ENCODE measurements around the gene DACT2. TPM values are rescaled to one million over a fixed set of nuclear protein-coding genes. Genes with fewer than 3 reads are reported as not detected.
"Not testable (repeated sequence)": the region's sequence is repeated elsewhere in the genome, so short reads cannot be mapped to it uniquely, and the experiment has no call there.

Gene DACT2
- polyA plus RNA-seq, 3 donors: 25.0 to 29.2 (median 28.7) TPM

DNA sequence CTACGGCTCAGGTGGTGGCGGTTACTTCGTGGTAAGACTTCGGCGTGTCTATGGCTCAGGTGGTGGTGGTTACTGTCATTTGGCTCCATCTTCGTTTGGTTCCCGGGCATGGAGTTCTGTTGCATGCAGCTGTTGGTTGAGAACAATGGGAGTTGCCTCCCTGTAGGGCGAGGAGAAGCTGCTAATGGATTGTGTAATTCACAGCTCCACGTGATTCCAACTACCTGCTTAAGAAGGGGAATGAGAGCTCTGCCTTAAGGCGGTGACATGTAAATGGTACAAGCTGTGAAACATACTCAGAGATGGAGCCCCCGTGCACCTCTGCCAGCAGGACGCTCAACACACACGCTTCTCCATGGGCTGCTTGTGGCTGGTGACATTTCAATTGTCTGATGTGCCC lies 12.4 kb upstream of the DACT2 start:
- DNase-seq: no peak

DNA sequence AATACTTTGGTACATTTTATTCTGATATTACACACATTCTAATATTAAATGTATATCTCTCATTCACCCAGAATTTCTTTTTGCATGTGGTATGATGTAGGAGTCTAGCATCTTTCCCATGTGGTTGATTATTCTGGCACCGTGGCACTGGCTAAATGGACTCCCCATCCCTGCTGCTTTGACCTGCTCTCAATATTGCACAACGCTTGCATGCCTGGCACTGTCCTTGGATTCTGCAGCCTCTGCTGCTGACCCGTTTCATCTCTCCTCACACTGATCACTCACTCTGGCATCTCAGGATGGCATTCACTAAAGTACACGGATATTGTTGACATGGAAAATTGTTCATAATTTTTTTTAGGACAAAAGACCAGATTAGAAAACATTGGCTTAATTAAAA lies 11.5 kb upstream of the DACT2 start:
- DNase-seq: no peak

DNA sequence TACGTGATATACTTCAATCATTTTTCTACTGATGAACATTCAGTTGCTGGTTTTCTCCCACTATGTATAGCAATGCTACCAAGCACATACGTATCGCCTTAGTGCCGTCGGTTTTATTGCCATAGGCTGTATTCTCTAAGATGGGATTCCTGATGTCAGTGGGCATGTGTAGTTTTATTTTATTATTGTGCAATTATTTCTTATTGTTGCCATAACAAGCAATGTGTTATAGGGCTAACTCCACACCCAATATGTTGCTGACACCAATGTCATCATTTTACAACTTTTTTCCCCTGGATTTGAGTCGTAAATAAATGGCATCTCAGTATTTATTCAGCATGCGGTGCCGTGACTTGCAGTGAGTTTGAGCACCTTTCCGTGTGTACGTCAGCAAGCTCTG lies 10.8 kb upstream of the DACT2 start:
- no peak for DNase-seq

DNA sequence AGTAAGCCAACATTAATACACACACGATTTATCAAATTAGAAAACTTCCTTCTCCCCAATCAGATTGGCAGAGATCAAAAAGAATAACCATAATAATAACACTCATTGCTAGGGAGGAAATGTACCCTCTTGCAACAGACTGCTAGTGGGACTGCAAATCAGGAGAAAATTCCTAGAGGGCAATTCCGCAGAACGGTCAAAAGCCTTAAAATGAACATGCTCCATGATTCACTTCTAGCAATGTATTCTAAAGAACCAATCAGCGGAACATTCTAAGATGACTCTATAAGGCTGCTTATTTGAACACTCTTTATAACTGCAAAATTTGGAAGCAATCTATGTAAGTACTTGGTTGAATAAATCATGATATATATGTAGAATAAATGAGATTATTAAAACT lies 8.5 kb upstream of the DACT2 start:
- DNase-seq: no peak

DNA sequence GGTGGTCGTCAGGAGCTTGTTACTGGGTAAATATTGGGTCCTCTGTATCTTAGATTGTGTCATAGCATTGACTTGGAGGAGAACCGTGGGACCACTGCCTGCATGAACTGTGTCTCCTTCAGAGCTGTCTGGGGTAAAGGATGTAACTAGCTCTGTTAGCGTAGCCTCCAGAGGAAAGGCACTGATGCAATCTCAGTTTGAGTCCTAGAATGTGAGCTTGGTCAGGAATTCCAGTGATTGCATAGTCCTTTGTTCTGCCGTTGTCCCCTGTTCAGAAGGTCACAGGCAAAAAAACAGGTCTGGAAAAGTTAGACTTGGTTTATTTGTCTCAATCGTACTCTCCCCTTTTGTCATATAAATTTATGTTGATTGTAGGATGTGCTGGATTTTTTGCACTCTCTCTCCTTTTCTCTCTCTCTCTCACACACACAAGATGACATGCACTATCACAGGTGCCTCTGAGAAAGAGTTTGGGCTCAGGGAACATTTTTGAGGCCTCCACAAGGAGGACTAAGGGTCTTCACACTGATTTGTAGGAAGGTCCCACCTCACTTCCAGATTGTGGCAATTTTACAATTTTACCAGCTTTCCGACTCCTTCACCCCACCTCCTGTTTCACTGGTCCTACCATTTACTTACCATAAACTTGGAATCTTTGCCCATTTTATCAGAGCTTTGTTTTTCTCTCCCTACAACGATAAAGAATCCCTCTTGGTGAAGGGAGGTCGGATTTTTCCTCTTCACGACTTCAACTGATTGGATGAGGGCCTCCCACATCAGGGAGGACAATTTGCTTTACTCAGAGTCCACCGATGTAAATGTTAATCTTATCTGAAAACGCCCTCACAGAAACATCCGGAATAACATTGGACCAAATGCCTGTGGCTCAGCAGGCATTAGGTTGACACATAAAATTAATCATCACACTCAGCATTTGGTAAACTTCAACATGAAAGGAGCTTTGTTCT lies 7.0 kb upstream of the DACT2 start:
- no peak for DNase-seq

DNA sequence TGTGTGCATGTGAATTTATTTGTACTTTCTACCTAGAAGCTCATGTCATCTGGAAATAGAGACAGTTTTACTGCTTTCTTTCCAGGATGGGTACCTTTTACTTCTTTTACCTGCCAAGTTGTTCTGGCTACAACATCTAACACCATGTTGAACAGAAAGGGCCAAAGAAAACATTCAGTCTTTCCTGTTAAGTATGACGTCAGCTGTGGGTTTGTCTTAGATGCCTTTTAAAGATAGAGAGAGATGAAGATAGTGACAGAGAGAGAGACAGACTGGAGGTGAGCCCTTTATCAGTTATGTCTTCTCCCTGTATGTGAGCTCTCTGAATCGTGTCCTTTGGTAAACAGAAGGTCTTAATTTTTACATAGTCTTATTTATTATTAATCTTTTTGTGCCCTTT lies 3.4 kb upstream of the DACT2 start:
- no peak for DNase-seq

DNA sequence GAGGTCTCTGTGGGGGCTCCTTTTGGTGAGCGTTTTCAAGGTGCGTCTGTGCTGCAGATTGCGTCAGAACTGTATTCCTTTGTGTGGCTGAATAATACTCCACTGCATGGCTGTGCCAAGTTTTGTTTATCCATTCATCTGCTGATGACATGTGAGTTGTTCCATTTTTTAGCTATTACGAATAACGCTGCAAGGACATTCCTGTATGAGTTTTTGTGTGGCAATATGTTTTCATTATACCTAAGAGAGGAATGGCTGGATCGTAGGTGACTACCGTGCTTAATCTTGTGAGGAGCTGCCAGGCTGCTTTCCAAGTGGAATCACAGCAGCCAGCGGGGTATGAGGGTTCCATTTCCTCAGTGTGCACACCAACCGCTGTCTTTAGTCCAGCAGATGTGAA lies 1.1 kb upstream of the DACT2 start:
- DNase-seq: no peak

DNA sequence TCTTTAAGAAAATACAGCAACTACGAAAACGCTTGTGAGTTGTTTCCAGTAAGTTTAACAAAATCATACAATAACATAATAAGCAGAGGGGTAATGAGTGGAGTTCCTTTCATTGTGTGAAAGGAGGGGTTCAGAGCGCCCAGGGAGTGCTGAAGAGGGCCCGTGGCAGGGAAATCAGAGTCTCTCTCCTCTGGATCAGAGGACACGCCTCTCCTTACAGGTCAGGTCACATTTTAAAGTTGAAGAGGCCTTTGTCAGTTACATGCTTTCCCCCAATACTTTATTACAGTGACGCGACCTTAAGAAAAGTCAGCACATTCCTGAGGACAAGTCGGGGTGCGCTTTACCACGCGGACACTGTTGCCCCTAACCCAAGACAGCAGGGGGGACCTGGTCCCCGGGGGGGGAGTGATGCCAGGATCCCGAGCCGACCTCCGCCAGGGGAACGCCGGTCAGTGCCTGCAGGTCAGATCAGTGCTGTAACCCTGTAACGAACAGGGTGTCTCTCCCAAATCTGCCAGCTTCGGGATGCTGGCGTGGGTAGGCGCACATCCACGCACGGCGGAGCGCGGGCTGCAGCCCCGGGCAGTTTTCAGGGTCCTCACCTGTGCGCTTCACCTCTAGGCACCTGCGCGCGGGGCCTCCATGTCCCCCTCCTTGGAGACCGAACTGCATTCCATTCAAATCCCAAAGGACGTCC lies 848 bp downstream of the DACT2 start:
- DNase-seq: no peak

DNA sequence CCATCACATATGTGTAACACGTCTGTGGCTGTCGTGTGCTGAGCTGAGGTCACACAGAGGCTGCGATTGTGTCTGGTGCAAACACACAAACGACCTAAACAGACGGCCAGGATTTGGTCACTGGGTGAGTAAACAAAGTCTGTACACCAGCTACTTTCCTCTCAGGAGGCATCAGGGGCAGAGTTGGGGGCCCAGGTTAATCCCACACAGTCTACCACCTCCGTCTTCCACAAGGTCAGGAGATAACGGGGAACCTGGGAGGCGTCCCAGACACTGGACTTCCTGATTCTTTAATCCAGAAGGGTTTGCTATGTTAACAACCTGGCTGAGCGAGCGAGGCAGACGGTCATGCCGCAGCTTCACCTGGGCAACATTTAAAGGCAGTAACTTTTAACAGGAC lies 1.5 kb downstream of the DACT2 start:
- no peak for DNase-seq

DNA sequence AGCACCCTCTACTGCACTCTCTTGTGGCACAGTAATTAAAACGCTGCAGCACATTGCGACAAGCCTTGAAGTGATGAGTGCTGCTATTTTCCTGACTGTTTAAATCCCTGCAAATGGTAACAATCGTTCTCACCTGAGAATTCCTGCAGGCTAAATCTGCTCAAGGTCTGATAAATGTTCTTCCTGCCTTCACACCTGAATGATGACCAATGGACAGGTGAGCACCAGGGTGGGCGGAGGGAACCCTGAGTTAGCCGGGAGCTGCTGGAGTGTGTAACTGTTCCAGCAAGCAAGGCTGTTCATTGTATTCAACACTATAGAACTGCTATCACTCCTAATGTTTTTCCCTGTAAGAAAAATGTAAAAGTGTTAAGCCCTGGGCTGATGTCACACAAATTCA lies 4.0 kb downstream of the DACT2 start:
- no peak for DNase-seq

DNA sequence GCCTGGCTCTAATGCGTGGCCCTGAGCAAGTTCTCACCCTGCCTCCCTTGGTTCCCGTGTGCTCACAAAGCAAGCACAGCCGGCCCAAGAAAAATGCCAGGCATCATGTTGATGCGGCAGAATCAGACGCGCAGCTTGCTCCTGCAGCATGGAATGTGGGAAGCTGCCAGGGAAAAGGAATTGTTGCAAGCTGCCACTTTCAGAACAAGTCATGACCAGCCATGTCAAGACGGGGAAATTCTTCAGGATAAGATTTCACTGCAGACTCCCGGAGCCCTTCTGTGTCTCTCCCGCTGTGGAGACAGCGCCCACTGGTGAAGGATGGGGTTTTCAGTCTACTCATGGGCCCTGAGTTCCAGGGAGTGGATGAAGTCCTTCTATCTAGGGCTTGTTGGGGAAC lies 4.6 kb downstream of the DACT2 start:
- no peak for DNase-seq

DNA sequence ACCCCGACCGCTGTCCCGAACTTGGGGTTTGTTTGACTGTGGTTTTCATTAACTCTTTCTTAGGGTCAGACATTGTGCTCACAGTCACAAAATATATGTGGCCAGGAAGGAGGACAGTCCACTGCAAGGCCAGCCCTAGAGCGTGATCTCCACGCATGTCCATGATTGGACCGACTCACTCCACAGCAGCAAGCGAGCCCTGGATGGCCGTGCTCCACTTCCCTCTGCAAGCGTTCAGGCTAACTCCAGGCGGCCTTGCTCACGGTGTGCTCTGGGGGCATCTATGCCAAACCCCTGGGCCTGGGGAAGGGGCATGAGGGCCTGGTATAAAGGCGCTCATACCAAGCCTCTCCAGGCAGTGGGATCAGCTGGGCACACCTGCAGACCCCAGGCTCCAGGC lies 5.6 kb downstream of the DACT2 start:
- no peak for DNase-seq

DNA sequence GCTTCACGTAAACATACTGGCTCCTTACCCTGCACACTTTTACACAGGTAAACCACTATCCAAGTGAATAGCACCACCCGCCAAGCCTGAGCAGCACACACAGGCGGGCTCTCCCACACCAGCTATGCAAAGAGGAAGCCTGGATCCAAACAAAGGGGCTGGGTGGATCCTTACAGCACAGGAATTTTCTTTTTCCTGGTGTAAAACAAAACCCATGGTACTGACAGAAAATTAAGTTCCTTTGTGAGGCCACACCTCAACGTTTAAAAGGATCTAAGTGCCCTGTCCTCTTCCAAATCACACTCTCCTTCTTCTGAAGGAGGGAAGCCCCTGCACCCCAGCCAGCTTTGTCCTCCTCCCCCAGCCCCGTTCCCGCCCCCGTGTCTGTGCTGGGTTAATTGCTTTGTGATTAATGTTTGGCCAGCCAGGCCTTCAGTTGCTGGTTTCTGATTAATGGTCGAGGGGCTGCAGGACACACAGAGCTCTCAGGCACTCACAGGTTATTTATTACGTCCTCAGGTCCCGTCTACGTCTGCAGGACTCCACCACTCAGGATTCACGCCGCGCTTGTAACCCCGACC lies 6.1 kb downstream of the DACT2 start:
- peak; percentile 91 for DNase-seq

DNA sequence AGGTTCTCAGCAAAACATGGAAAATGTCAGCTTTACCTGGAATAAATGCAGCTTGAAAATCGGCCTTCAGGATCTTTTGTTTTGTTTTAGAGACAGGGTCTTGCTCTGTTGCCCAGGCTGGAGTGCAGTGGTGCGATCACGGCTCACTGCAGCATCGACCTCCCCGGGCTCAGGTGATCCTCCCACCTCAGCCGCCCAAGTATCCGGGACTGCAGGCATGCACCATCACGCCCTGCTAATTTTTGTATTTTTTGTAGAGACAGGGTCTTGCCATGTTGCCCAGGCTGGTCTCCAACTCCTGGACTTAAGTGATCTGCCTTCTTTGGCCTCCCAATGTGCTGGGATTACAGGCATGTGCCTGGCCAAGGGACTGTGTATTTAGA lies 7.5 kb downstream of the DACT2 start:
- DNase-seq: not testable (repeated sequence)

DNA sequence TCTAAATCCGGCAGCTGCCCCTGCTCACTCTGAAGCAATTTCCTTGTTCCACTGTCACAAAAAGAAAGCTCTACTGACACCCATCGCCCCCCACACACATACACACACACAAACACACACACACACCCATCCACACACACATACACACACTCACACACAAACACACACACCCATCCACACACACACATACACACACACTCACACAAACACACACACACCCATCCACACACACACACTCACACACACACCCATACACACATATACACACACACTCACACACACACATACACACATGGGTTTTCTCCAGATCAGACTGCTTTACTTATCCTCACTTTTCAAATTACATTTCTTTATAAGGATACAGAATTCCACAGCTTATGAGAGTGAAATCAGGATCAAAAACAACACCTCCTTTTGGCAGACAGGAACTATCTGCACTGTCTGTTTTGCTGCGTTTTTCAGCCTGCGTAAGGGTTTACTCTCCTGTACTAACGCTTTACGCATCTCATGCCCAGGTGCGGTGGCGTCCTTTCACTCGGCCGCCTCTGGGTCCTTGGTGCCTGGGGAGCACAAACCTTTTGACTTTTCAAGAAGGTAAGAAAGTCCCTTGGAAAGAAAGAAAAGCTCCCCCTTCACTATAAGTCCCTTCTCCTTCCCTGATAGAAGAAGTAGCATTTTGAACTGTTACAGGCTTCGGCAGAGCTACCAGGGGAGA lies 8.0 kb downstream of the DACT2 start:
- DNase-seq: no peak

DNA sequence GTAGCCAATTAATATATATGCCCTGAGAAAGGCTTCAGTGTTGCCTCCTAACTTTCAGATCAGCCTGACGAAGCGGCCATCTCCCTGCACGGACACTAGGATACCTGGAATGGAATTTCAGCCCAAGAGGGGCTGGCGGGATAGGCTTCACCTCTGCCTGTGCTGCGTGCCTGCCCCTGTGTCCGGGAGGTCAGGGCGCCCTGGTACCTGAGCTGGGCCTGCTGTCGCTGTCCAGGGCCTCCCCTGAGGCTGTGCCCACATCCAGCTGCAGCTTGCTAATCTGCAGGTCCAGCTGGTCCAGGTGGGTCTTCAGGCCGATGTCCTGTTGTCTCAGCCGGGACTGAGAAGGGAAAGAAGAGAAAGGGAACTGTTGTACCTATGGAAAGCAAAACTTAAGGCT lies 8.6 kb downstream of the DACT2 start:
- DNase-seq: no peak

DNA sequence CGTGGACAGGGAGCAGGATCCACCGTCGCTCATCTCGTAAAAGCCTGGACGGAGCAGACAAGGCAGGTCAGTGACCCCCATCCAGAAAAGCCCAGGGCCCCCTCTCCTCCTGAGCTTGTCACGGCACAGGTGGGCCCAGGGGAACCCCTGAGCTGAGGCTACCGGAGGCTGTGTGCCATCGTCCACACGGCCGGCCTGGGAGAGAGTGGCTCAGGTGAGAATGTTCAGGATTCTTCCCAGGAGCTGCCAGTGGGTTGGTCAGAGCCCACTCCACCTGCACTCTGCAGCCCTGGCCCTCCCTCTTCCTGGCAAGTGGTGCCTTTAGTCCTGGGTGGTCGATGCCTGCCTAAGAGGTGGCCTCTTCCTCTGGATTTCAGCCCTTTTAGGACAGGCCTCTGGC lies 9.2 kb downstream of the DACT2 start:
- no peak for DNase-seq

DNA sequence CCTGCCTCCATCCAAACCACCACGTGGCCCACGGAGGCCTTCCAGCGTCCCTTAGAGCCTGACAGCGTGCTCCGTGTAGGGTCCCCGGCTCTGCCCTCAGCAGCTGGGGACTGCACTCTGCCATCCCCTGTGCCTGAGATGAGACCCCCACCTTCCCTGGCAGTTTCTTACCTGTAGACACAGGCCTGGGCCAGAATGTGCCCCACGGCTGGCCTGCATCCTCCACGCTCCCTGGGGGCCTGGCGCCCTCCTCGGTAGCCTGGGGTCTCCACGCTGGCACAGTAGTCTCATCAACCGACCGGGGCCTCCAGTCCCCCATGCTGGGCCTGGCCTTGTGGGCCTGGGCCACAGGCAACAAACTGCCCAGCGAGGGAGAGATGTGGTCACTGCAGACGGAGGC lies 9.6 kb downstream of the DACT2 start:
- no peak for DNase-seq

DNA sequence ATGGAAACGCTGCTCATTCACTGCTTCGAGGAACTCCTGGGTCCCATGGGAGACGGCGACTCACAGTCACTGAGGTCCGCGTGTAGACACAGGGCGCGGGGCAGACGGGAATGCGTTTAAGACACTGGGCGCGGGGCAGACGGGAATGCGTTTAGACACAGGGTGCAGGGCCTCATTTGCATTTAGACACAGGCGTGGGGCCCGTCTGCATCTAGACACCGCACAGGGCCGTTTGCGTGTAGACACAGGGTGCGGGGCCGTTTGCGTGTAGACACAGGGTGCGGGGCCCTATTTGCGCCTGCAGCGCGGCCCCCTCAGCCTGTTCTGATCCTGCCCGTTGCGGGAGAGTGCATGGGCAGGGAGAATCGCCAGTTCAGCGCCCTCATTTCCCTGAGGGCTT lies 10.4 kb downstream of the DACT2 start:
- DNase-seq: no peak

DNA sequence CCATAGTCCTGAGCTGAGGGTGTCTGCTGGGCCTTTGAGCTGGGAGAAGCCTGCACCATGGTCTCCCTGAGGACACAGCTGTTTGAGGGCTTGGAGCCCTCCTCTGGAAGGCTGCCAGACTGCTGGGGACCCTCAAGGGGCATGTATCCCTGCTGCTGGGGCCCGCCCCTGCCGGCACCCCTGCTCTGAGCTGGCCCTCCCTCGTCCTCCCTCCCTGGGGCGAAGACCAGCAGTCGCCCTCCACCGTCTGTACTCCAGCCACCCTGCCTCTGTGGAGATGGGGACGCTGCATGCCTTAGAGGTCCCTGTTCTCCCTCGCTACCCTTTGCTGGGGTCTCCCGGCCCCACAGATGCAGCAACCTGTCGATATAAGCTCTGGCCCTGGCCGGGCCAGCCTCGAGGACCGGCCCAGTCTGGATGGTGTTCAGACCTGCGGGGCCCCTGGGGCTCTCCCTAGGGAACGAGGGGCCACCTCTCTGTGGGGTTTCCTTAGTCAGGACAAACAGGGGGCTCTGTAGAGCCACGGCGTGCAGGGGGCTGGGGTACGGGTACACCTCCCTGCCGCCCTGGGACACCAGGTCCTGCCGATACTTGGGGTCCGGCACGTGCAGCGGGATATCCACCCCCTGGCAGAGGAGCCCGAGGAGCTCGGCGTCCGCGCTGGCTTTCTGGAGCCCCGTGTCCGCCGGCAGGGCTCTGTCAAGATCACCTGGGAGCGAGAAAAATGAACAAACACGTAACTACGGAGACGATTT lies 11.0 kb downstream of the DACT2 start:
- DNase-seq: no peak

DNA sequence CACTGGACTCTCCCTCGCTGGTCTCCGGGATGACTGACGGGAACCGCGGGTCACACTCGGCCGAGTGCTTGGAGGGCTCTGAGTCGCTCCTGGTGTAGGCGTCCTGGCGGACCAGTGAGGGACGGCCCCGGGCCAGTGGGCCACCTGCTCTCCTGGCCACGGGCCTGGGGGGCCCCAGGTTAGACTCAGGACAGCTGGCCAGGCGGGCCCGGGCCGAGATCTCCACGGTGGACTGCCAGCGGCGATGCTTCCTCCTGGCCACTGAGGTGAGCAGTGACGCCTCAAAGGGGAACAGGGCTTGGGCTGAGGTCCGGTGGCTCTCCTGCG lies 11.9 kb downstream of the DACT2 start:
- no peak for DNase-seq
